ENCODE measurements around the gene RNASEH2A.

RNASEH2A gene

GRCh38 chr19:12787458-12787857 is 18.9 kb upstream of the RNASEH2A start:
- Mint-ChIP-seq H3K4me1 (ENCODE audit: low read depth) (peaks cover 39% of the 10 kb centered on the region), H3K36me3 (ENCODE audit: low read depth) (no peaks in the 10 kb centered on the region), H3K27ac (peak overlapping the region; percentile 59), H3K4me3 (no peak overlapping the region), H3K27me3 (no peaks in the 10 kb centered on the region), H3K9me3 (no peaks in the 10 kb centered on the region)

- Mint-ChIP-seq H3K36me3 (ENCODE audit: low read depth) (peaks cover 3% of the 10 kb centered on the region), H3K27ac (peak overlapping the region; percentile 96), H3K9me3 (no peaks in the 10 kb centered on the region), H3K4me1 (ENCODE audit: low read depth) (peaks cover 39% of the 10 kb centered on the region), H3K27me3 (no peaks in the 10 kb centered on the region), H3K4me3 (peak overlapping the region; percentile 89)
Measured at GRCh38 chr19:12788042-12788681, 18.2 kb upstream of the RNASEH2A start.

GRCh38 chr19:12788682-12789097 is 17.7 kb upstream of the RNASEH2A start:
- Mint-ChIP-seq H3K27ac (peak overlapping the region; percentile 96), H3K27me3 (no peaks in the 10 kb centered on the region), H3K4me1 (ENCODE audit: low read depth) (peaks cover 39% of the 10 kb centered on the region), H3K36me3 (ENCODE audit: low read depth) (peaks cover 6% of the 10 kb centered on the region), H3K9me3 (no peaks in the 10 kb centered on the region), H3K4me3 (peak overlapping the region; percentile 89)

GRCh38 chr19:12789098-12789903 is 17.1 kb upstream of the RNASEH2A start:
- H3K9me3 Mint-ChIP-seq = no peaks in the 10 kb centered on the region
- peak overlapping the region; percentile 96 for H3K27ac Mint-ChIP-seq
- no peaks in the 10 kb centered on the region for H3K27me3 Mint-ChIP-seq
- H3K4me1 Mint-ChIP-seq (ENCODE audit: low read depth) = peaks cover 43% of the 10 kb centered on the region
- peak overlapping the region; percentile 96 for H3K4me3 Mint-ChIP-seq
- H3K36me3 Mint-ChIP-seq (ENCODE audit: low read depth) = peaks cover 6% of the 10 kb centered on the region

- Mint-ChIP-seq H3K9me3 (no peaks in the 10 kb centered on the region), H3K27ac (peak overlapping the region; percentile 92), H3K27me3 (no peaks in the 10 kb centered on the region), H3K36me3 (ENCODE audit: low read depth) (peaks cover 6% of the 10 kb centered on the region), H3K4me1 (ENCODE audit: low read depth) (peaks cover 51% of the 10 kb centered on the region), H3K4me3 (peak overlapping the region; percentile 96)
Measured at GRCh38 chr19:12789904-12790619, 16.3 kb upstream of the RNASEH2A start.

GRCh38 chr19:12790628-12791344 is 15.6 kb upstream of the RNASEH2A start:
- H3K9me3 Mint-ChIP-seq = no peaks in the 10 kb centered on the region
- H3K27me3 Mint-ChIP-seq = no peaks in the 10 kb centered on the region
- H3K27ac Mint-ChIP-seq = peak overlapping the region; percentile 92
- H3K4me3 Mint-ChIP-seq = peak overlapping the region; percentile 96
- peaks cover 6% of the 10 kb centered on the region for H3K36me3 Mint-ChIP-seq (ENCODE audit: low read depth)
- H3K4me1 Mint-ChIP-seq (ENCODE audit: low read depth) = peaks cover 55% of the 10 kb centered on the region

- no peaks in the 10 kb centered on the region for H3K27me3 Mint-ChIP-seq
- peaks cover 6% of the 10 kb centered on the region for H3K36me3 Mint-ChIP-seq (ENCODE audit: low read depth)
- H3K4me1 Mint-ChIP-seq (ENCODE audit: low read depth) = peaks cover 62% of the 10 kb centered on the region
- peak within 1 kb of the TSS; percentile 96 for H3K4me3 Mint-ChIP-seq
- H3K27ac Mint-ChIP-seq = peak within 1 kb of the TSS; percentile 98
- H3K9me3 Mint-ChIP-seq = no peaks in the 10 kb centered on the region
Measured at GRCh38 chr19:12791345-12792050, 14.9 kb upstream of the RNASEH2A start, which contains the start of gene JUNB. JUNB (plus strand) TSS chr19:12791486; CDS start chr19:12791772, 286 bp downstream.

GRCh38 chr19:12792051-12792852 is 14.1 kb upstream of the RNASEH2A start:
- Mint-ChIP-seq H3K9me3 (no peaks in the 10 kb centered on the region), H3K36me3 (ENCODE audit: low read depth) (peaks cover 6% of the 10 kb centered on the region), H3K4me1 (ENCODE audit: low read depth) (peaks cover 58% of the 10 kb centered on the region), H3K27ac (peak overlapping the region; percentile 98), H3K27me3 (no peaks in the 10 kb centered on the region), H3K4me3 (peak overlapping the region; percentile 96)

GRCh38 chr19:12792853-12793289 is 13.5 kb upstream of the RNASEH2A start:
- peak overlapping the region; percentile 96 for H3K4me3 Mint-ChIP-seq
- H3K9me3 Mint-ChIP-seq = no peaks in the 10 kb centered on the region
- H3K27ac Mint-ChIP-seq = peak overlapping the region; percentile 98
- H3K36me3 Mint-ChIP-seq (ENCODE audit: low read depth) = peaks cover 6% of the 10 kb centered on the region
- no peaks in the 10 kb centered on the region for H3K27me3 Mint-ChIP-seq
- peaks cover 52% of the 10 kb centered on the region for H3K4me1 Mint-ChIP-seq (ENCODE audit: low read depth)

GRCh38 chr19:12793290-12794195 is 12.8 kb upstream of the RNASEH2A start:
- Mint-ChIP-seq H3K27ac (peak overlapping the region; percentile 98), H3K4me1 (ENCODE audit: low read depth) (peaks cover 45% of the 10 kb centered on the region), H3K27me3 (no peaks in the 10 kb centered on the region)

GRCh38 chr19:12794196-12794941 is 12.0 kb upstream of the RNASEH2A start:
- Mint-ChIP-seq H3K4me3 (peak overlapping the region; percentile 81), H3K27ac (peak overlapping the region; percentile 91), H3K27me3 (no peaks in the 10 kb centered on the region), H3K36me3 (ENCODE audit: low read depth) (peaks cover 6% of the 10 kb centered on the region), H3K4me1 (ENCODE audit: low read depth) (peaks cover 37% of the 10 kb centered on the region), H3K9me3 (no peaks in the 10 kb centered on the region)

More at GRCh38 chr19:12793290-12794195, 12.8 kb upstream of the RNASEH2A start:
- peaks cover 6% of the 10 kb centered on the region for H3K36me3 Mint-ChIP-seq (ENCODE audit: low read depth)
- no peaks in the 10 kb centered on the region for H3K9me3 Mint-ChIP-seq
- H3K4me3 Mint-ChIP-seq = peak overlapping the region; percentile 96

- Mint-ChIP-seq H3K4me3 (peak overlapping the region; percentile 81), H3K4me1 (ENCODE audit: low read depth) (peaks cover 36% of the 10 kb centered on the region), H3K27me3 (no peaks in the 10 kb centered on the region), H3K27ac (peak overlapping the region; percentile 91), H3K36me3 (ENCODE audit: low read depth) (peaks cover 10% of the 10 kb centered on the region), H3K9me3 (no peaks in the 10 kb centered on the region)
Measured at GRCh38 chr19:12794971-12795381, 11.4 kb upstream of the RNASEH2A start.

All from stimulated activated naive CD8-positive, alpha-beta T cell treated with anti-CD3 and anti-CD28 coated beads, Interleukin-15, Interleukin-2, amounts not matched to agents 100 ng/mL and 50 ng/mL, for 24 hours (primary cell).